ENCODE measurements around the gene IGF2BP3. TPM values are rescaled to one million over a fixed set of nuclear protein-coding genes. Genes with fewer than 3 reads are reported as not detected.

Gene IGF2BP3
- total and polyA plus RNA-seq, 10 of the 15 experiments (the other 5 are each of a cell fraction or from before 2014, with no cell fraction given): 4.6 to 61.2 (median 36.9) TPM

DNA sequence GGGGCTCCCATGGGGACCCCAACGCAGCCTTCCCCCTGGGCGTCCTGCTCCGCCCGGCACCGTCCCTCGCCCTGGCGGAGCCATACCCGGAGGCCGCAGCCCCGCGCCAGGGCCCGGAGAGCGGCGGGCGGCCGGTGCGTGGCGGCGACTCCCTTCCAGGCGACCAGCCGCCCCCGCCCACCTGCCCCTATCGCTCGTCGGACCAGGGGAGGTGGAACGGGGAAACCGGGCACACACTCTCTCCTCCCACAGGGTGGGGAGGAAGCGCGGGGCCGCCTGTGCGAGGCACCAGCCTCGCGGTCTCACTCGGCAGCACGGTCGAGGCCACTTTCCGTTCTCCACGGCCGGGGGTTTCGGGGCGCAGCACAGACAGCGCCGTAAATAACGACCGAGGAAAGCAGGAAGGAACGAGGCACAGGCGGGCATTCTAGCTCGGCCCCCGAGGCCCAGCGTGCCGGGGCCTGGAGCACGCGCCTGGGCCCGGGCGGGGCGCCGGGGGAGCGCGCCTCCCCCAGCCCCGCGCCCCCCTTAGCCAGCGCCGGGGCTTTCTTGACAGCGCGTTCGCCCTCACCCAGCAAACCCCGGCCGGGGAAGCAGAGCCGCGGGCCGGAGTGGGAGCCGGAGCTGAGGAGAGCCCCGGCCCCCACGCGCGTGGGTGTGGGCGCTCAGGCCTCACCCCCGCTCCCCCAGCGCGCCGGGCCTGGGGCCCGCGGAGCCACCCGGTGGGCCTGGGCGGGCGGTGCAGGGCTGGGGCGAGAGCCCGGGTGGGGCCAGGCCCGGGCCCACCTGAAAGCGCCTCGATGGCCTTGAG is 936 bp downstream of the IGF2BP3 start (continued):
- TF ChIP-seq, protein P1, sequence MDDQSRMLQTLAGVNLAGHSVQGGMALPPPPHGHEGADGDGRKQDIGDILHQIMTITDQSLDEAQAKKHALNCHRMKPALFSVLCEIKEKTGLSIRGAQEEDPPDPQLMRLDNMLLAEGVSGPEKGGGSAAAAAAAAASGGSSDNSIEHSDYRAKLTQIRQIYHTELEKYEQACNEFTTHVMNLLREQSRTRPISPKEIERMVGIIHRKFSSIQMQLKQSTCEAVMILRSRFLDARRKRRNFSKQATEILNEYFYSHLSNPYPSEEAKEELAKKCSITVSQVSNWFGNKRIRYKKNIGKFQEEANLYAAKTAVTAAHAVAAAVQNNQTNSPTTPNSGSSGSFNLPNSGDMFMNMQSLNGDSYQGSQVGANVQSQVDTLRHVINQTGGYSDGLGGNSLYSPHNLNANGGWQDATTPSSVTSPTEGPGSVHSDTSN (IDR thresholded peaks at IDR 0.05; ENCODE audit: insufficient replicate concordance, low read depth, low read length): no peak
- TF ChIP-seq ZBED1 (IDR thresholded peaks at IDR 0.05; ENCODE audit: borderline replicate concordance) (no peak), TARDBP (IDR thresholded peaks at IDR 0.05; ENCODE audit: borderline replicate concordance) (no peak), TCF7 (IDR thresholded peaks at IDR 0.05; ENCODE audit: borderline replicate concordance) (no peak), NFYB (IDR thresholded peaks at IDR 0.05; ENCODE audit: insufficient read depth, low read depth, low read length) (no peak), CBFB (IDR thresholded peaks at IDR 0.05; ENCODE audit: low read depth) (no peak), IRF4 (IDR thresholded peaks at IDR 0.05; ENCODE audit: low read depth, low read length) (no peak), YBX1 (IDR thresholded peaks at IDR 0.05) (no peak), HDAC6 (IDR thresholded peaks at IDR 0.05; ENCODE audit: unreplicated experiment) (peak; percentile 20), POLR2AphosphoS5 (IDR thresholded peaks at IDR 0.05; ENCODE audit: low read length) (peak; percentile 77; the same call in 1 of the 2 replicates), MEF2A (IDR thresholded peaks at IDR 0.05; ENCODE audit: insufficient read depth, low read depth, low read length) (no peak), ZZZ3 (IDR thresholded peaks at IDR 0.05; ENCODE audit: control insufficient read depth, insufficient read length, low read depth) (no peak), TCF3 (IDR thresholded peaks at IDR 0.05; ENCODE audit: borderline replicate concordance, insufficient read depth, low read depth, low read length) (no peak), IKZF1 (conservative IDR thresholded peaks at IDR 0.05) (peak; percentile 75), EP300 (IDR thresholded peaks at IDR 0.05; ENCODE audit: borderline replicate concordance in 1 of 2, control insufficient read depth in 1 of 2, low read depth in 2 of 2, low read length in 2 of 2) (no peak), SRF (IDR thresholded peaks at IDR 0.05; ENCODE audit: low read depth in 2 of 2, low read length in 2 of 2) (no peak), POLR2A (IDR thresholded peaks at IDR 0.05; ENCODE audit: low read depth, low read length) (peak; percentile 88), PAX5 (IDR thresholded peaks at IDR 0.05; ENCODE audit: borderline replicate concordance, low read depth, low read length) (no peak)
- TF ChIP-seq, protein P2, sequence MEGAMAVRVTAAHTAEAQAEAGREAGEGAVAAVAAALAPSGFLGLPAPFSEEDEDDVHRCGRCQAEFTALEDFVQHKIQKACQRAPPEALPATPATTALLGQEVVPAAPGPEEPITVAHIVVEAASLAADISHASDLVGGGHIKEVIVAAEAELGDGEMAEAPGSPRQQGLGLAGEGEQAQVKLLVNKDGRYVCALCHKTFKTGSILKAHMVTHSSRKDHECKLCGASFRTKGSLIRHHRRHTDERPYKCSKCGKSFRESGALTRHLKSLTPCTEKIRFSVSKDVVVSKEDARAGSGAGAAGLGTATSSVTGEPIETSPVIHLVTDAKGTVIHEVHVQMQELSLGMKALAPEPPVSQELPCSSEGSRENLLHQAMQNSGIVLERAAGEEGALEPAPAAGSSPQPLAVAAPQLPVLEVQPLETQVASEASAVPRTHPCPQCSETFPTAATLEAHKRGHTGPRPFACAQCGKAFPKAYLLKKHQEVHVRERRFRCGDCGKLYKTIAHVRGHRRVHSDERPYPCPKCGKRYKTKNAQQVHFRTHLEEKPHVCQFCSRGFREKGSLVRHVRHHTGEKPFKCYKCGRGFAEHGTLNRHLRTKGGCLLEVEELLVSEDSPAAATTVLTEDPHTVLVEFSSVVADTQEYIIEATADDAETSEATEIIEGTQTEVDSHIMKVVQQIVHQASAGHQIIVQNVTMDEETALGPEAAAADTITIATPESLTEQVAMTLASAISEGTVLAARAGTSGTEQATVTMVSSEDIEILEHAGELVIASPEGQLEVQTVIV (IDR thresholded peaks at IDR 0.05; ENCODE audit: borderline replicate concordance, partially characterized antibody): no peak
- TF ChIP-seq, protein P3, sequence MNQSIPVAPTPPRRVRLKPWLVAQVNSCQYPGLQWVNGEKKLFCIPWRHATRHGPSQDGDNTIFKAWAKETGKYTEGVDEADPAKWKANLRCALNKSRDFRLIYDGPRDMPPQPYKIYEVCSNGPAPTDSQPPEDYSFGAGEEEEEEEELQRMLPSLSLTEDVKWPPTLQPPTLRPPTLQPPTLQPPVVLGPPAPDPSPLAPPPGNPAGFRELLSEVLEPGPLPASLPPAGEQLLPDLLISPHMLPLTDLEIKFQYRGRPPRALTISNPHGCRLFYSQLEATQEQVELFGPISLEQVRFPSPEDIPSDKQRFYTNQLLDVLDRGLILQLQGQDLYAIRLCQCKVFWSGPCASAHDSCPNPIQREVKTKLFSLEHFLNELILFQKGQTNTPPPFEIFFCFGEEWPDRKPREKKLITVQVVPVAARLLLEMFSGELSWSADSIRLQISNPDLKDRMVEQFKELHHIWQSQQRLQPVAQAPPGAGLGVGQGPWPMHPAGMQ (IDR thresholded peaks at IDR 0.05; ENCODE audit: borderline replicate concordance): no peak
- TF ChIP-seq, protein P4, sequence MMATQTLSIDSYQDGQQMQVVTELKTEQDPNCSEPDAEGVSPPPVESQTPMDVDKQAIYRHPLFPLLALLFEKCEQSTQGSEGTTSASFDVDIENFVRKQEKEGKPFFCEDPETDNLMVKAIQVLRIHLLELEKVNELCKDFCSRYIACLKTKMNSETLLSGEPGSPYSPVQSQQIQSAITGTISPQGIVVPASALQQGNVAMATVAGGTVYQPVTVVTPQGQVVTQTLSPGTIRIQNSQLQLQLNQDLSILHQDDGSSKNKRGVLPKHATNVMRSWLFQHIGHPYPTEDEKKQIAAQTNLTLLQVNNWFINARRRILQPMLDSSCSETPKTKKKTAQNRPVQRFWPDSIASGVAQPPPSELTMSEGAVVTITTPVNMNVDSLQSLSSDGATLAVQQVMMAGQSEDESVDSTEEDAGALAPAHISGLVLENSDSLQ (IDR thresholded peaks at IDR 0.05): no peak

Data from GM12878 (cell line).